Liver (tissue), 3 donors: ENCODE results near the gene WSCD2.

ENCODE experiments used
- CTCF ChIP-seq: fragments of 150-350 bp; IDR thresholded peaks from 2 replicates; pipeline ENCODE4 v1.5.1; 2017; ENCODE audit warnings: improper control_type of control experiment, low read depth, low read length; ENCODE audit not compliant: missing input control
- EGR1 ChIP-seq, 2 donors: IDR thresholded peaks; 2 replicates each; pipeline ENCODE4 v1.6.1; 2016 to 2018; ENCODE audit warnings: antibody characterized with exemption in 2 of 2, low read depth in 2 of 2
- GABPA ChIP-seq, 2 donors: IDR thresholded peaks in 1 of 2; conservative IDR thresholded peaks in 1 of 2; 2 replicates each; pipeline ENCODE4 v1.6.1; 2016; ENCODE audit warnings: antibody characterized with exemption in 2 of 2, mild to moderate bottlenecking in 1 of 2, moderate library complexity in 1 of 2
- JUND ChIP-seq, 2 donors: IDR thresholded peaks; 2 replicates each; pipeline ENCODE4 v1.6.1; 2016; ENCODE audit warnings: antibody characterized with exemption in 2 of 2
- MAX ChIP-seq: IDR thresholded peaks from 2 replicates; pipeline ENCODE4 v1.6.1; 2016; ENCODE audit warnings: antibody characterized with exemption
- RAD21 ChIP-seq, 2 donors: IDR thresholded peaks; 2 replicates each; pipeline ENCODE4 v1.6.1; 2016; ENCODE audit warnings: antibody characterized with exemption in 2 of 2, mild to moderate bottlenecking in 2 of 2
- SP1 ChIP-seq: IDR thresholded peaks from 2 replicates; pipeline ENCODE4 v1.6.1; 2018; ENCODE audit warnings: antibody characterized with exemption, mild to moderate bottlenecking
- TAF1 ChIP-seq: conservative IDR thresholded peaks from 2 replicates; pipeline ENCODE4 v1.6.1; 2016; ENCODE audit warnings: antibody characterized with exemption, mild to moderate bottlenecking
- YY1 ChIP-seq: IDR thresholded peaks from 2 replicates; pipeline ENCODE4 v1.6.1; 2016; ENCODE audit warnings: antibody characterized with exemption, mild to moderate bottlenecking
- ZBTB33 ChIP-seq: IDR thresholded peaks from 2 replicates; pipeline ENCODE4 v1.6.1; 2016; ENCODE audit warnings: antibody characterized with exemption
- TF ChIP-seq, protein P1 (sequence below): IDR thresholded peaks from 2 replicates; pipeline ENCODE4 v1.6.1; 2016; ENCODE audit warnings: antibody characterized with exemption, mild to moderate bottlenecking
- TF ChIP-seq, protein P2 (sequence below): IDR thresholded peaks from 2 replicates; pipeline ENCODE4 v1.6.1; 2016; ENCODE audit warnings: antibody characterized with exemption
- donor health status: healthy.
- donor health status: healthy.

GRCh38 chr12:108169708-108170107 lies 40.6 kb downstream of the WSCD2 start:
- TF ChIP-seq JUND (IDR thresholded peaks at IDR 0.05) (no peak), CTCF (no peak), TAF1 (no peak), RAD21 (IDR thresholded peaks at IDR 0.05) (no peak), EGR1 (IDR thresholded peaks at IDR 0.05; ENCODE audit: low read depth in 2 of 2) (no peak), GABPA (IDR thresholded peaks at IDR 0.05 in 1 of 2, conservative IDR thresholded peaks at IDR 0.05 in 1 of 2) (no peak), SP1 (no peak), MAX (no peak), YY1 (no peak), ZBTB33 (no peak)
- TF ChIP-seq, protein P1, sequence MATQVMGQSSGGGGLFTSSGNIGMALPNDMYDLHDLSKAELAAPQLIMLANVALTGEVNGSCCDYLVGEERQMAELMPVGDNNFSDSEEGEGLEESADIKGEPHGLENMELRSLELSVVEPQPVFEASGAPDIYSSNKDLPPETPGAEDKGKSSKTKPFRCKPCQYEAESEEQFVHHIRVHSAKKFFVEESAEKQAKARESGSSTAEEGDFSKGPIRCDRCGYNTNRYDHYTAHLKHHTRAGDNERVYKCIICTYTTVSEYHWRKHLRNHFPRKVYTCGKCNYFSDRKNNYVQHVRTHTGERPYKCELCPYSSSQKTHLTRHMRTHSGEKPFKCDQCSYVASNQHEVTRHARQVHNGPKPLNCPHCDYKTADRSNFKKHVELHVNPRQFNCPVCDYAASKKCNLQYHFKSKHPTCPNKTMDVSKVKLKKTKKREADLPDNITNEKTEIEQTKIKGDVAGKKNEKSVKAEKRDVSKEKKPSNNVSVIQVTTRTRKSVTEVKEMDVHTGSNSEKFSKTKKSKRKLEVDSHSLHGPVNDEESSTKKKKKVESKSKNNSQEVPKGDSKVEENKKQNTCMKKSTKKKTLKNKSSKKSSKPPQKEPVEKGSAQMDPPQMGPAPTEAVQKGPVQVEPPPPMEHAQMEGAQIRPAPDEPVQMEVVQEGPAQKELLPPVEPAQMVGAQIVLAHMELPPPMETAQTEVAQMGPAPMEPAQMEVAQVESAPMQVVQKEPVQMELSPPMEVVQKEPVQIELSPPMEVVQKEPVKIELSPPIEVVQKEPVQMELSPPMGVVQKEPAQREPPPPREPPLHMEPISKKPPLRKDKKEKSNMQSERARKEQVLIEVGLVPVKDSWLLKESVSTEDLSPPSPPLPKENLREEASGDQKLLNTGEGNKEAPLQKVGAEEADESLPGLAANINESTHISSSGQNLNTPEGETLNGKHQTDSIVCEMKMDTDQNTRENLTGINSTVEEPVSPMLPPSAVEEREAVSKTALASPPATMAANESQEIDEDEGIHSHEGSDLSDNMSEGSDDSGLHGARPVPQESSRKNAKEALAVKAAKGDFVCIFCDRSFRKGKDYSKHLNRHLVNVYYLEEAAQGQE: no peak
- TF ChIP-seq, protein P2, sequence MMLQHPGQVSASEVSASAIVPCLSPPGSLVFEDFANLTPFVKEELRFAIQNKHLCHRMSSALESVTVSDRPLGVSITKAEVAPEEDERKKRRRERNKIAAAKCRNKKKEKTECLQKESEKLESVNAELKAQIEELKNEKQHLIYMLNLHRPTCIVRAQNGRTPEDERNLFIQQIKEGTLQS: no peak
